ENCODE measurements around the gene ZNF507.
A peak's percentile ranks its signal among the peaks of the same experiment; 100 is the strongest.

ZNF507 gene

DNA sequence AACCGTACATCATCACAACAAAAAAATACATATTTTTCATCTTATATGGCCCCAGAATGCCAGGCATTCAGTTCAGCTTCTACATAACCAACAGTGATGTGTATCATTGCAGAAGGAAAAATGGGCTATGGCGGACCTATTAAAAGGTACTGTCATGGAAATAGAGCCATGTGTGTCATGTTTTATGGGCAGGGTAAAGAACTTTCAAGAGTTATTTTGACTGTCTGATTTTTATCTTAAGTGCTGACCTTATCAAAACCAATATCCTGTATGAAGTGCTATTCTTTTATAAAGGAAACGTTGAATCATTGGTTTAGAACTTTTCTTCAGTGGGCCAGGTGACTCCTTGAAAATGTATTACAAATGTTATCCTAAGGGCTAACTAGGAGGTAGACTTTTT lies 9.9 kb downstream of the ZNF507 start:
- no peaks in the 10 kb centered on the region for H3K4me1 ChIP-seq (ENCODE audit: insufficient read depth, low read length)
- DNase-seq (no peak), ATAC-seq (ENCODE audit: insufficient read depth, low read depth) (no peak)
- peaks cover 74% of the 10 kb centered on the region for H3K79me2 ChIP-seq (ENCODE audit: insufficient read depth, low read length)
- peaks cover 94% of the 10 kb centered on the region for H3K36me3 ChIP-seq (ENCODE audit: insufficient read depth, low read length)
- H4K20me1 ChIP-seq (ENCODE audit: insufficient read depth, low read length) = peaks cover 32% of the 10 kb centered on the region
- TF ChIP-seq, protein P1, sequence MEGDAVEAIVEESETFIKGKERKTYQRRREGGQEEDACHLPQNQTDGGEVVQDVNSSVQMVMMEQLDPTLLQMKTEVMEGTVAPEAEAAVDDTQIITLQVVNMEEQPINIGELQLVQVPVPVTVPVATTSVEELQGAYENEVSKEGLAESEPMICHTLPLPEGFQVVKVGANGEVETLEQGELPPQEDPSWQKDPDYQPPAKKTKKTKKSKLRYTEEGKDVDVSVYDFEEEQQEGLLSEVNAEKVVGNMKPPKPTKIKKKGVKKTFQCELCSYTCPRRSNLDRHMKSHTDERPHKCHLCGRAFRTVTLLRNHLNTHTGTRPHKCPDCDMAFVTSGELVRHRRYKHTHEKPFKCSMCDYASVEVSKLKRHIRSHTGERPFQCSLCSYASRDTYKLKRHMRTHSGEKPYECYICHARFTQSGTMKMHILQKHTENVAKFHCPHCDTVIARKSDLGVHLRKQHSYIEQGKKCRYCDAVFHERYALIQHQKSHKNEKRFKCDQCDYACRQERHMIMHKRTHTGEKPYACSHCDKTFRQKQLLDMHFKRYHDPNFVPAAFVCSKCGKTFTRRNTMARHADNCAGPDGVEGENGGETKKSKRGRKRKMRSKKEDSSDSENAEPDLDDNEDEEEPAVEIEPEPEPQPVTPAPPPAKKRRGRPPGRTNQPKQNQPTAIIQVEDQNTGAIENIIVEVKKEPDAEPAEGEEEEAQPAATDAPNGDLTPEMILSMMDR (IDR thresholded peaks at IDR 0.05; ENCODE audit: borderline replicate concordance, extremely low read depth, low read length, poor library complexity, severe bottlenecking) = no peak
- no peak for TF ChIP-seq EZH2 (IDR thresholded peaks at IDR 0.05; ENCODE audit: borderline replicate concordance, low read depth, low read length, severe bottlenecking)
- H3K9ac ChIP-seq (ENCODE audit: low read depth, low read length) = no peak overlapping the region
- no peak overlapping the region for H3K4me3 ChIP-seq (ENCODE audit: low read depth in 1 of 2, low read length in 2 of 2)
- no peaks in the 10 kb centered on the region for H3K27me3 ChIP-seq (ENCODE audit: insufficient read depth, low read length, poor library complexity)
- H3K4me2 ChIP-seq (ENCODE audit: insufficient read depth, low read length) = no peak overlapping the region
- H2AFZ ChIP-seq (ENCODE audit: low read depth, low read length) = no peak overlapping the region
- no peaks in the 10 kb centered on the region for H3K9me3 ChIP-seq (ENCODE audit: insufficient read depth, low read length, severe bottlenecking)
- H3K27ac ChIP-seq (ENCODE audit: low read length) = no peak overlapping the region

DNA sequence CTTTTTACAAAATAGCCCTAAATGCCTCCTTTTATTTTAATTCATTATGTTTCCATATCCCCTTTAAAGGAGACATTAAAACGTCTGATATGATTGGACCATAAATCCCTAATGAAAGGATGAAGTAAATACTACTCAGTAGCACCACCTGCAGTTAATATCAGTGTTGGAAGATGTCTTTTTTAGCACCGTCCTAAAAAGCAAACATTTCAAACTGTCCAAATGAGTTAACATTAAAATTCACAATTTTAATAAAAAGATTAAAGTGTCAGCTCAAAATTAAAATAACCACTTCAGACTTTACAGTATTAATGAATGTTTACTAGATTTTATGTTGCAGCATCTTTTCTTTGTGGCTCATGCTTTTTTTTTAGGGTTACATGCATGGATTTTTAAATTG lies 12.3 kb downstream of the ZNF507 start:
- Histone ChIP-seq H4K20me1 (ENCODE audit: insufficient read depth, low read length) (peaks cover 36% of the 10 kb centered on the region), H3K4me2 (ENCODE audit: insufficient read depth, low read length) (no peak overlapping the region), H3K27me3 (ENCODE audit: insufficient read depth, low read length, poor library complexity) (no peaks in the 10 kb centered on the region), H3K79me2 (ENCODE audit: insufficient read depth, low read length) (peaks cover 73% of the 10 kb centered on the region), H3K9ac (ENCODE audit: low read depth, low read length) (no peak overlapping the region), H2AFZ (ENCODE audit: low read depth, low read length) (no peak overlapping the region), H3K27ac (ENCODE audit: low read length) (no peak overlapping the region), H3K36me3 (ENCODE audit: insufficient read depth, low read length) (peaks cover 98% of the 10 kb centered on the region), H3K4me3 (ENCODE audit: low read depth in 1 of 2, low read length in 2 of 2) (no peak overlapping the region), H3K4me1 (ENCODE audit: insufficient read depth, low read length) (no peaks in the 10 kb centered on the region), H3K9me3 (ENCODE audit: insufficient read depth, low read length, severe bottlenecking) (no peaks in the 10 kb centered on the region)
- DNase-seq (no peak), ATAC-seq (ENCODE audit: insufficient read depth, low read depth) (no peak)
- TF ChIP-seq, protein P1 (IDR thresholded peaks at IDR 0.05; ENCODE audit: borderline replicate concordance, extremely low read depth, low read length, poor library complexity, severe bottlenecking) = peak; percentile 27
- no peak for TF ChIP-seq EZH2 (IDR thresholded peaks at IDR 0.05; ENCODE audit: borderline replicate concordance, low read depth, low read length, severe bottlenecking)

DNA sequence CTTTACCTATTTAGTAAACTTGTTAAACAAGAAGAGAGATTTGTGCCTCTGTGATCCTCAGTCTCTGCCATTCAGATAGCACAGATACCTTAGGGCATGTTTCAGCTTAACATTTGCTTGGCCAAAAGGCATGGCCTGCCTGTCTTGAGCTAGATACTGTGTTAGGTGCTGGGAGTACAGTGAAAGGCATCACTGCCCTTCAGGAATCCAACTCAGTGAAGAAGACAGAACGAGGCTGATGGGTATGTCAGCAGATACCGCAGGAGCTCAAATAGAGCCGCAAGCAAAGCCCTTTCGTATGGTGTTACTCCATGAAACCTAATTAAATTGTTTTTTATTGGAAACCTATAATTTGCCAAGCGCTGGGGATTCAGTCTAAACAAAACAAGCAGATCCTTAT lies 12.9 kb downstream of the ZNF507 start:
- Histone ChIP-seq H3K27ac (ENCODE audit: low read length) (no peak overlapping the region), H3K9me3 (ENCODE audit: insufficient read depth, low read length, severe bottlenecking) (no peaks in the 10 kb centered on the region), H3K79me2 (ENCODE audit: insufficient read depth, low read length) (peaks cover 73% of the 10 kb centered on the region), H3K36me3 (ENCODE audit: insufficient read depth, low read length) (peaks cover 98% of the 10 kb centered on the region), H2AFZ (ENCODE audit: low read depth, low read length) (no peak overlapping the region), H3K4me1 (ENCODE audit: insufficient read depth, low read length) (no peaks in the 10 kb centered on the region), H3K9ac (ENCODE audit: low read depth, low read length) (no peak overlapping the region), H3K4me3 (ENCODE audit: low read depth in 1 of 2, low read length in 2 of 2) (no peak overlapping the region), H4K20me1 (ENCODE audit: insufficient read depth, low read length) (peaks cover 37% of the 10 kb centered on the region), H3K27me3 (ENCODE audit: insufficient read depth, low read length, poor library complexity) (no peaks in the 10 kb centered on the region), H3K4me2 (ENCODE audit: insufficient read depth, low read length) (no peak overlapping the region)
- no peak for DNase-seq
- TF ChIP-seq, protein P1 (IDR thresholded peaks at IDR 0.05; ENCODE audit: borderline replicate concordance, extremely low read depth, low read length, poor library complexity, severe bottlenecking) = no peak
- no peak for TF ChIP-seq EZH2 (IDR thresholded peaks at IDR 0.05; ENCODE audit: borderline replicate concordance, low read depth, low read length, severe bottlenecking)
- no peak for ATAC-seq (ENCODE audit: insufficient read depth, low read depth)

DNA sequence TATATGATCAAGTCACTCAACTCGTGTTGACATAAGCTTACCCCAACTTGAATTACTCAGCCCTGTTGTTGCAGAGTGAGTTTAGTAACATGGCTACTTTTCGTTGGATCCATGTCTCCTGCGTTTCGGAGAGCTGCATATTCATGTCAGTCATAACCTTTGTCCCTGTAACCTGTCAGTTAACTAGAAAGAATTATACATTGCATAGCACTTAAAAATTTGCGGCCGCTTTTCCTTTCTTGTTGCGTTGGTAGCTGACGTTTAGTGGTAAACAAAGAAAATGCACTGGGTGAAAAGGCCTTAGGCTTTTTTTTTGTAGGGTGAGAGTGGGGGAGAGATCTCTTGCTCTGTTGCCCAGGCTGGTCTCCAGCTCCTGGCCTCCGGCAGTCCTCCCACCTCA lies 14.2 kb downstream of the ZNF507 start:
- Histone ChIP-seq H2AFZ (ENCODE audit: low read depth, low read length) (no peak overlapping the region), H3K9ac (ENCODE audit: low read depth, low read length) (no peak overlapping the region), H3K79me2 (ENCODE audit: insufficient read depth, low read length) (peaks cover 72% of the 10 kb centered on the region), H3K36me3 (ENCODE audit: insufficient read depth, low read length) (peaks cover 96% of the 10 kb centered on the region), H3K27me3 (ENCODE audit: insufficient read depth, low read length, poor library complexity) (no peaks in the 10 kb centered on the region), H3K27ac (ENCODE audit: low read length) (no peak overlapping the region), H3K4me1 (ENCODE audit: insufficient read depth, low read length) (no peaks in the 10 kb centered on the region), H3K4me2 (ENCODE audit: insufficient read depth, low read length) (no peak overlapping the region), H3K9me3 (ENCODE audit: insufficient read depth, low read length, severe bottlenecking) (no peaks in the 10 kb centered on the region), H3K4me3 (ENCODE audit: low read depth in 1 of 2, low read length in 2 of 2) (no peak overlapping the region), H4K20me1 (ENCODE audit: insufficient read depth, low read length) (peaks cover 34% of the 10 kb centered on the region)
- DNase-seq = no peak
- ATAC-seq (ENCODE audit: insufficient read depth, low read depth) = no peak
- TF ChIP-seq, protein P1 (IDR thresholded peaks at IDR 0.05; ENCODE audit: borderline replicate concordance, extremely low read depth, low read length, poor library complexity, severe bottlenecking) = no peak
- no peak for TF ChIP-seq EZH2 (IDR thresholded peaks at IDR 0.05; ENCODE audit: borderline replicate concordance, low read depth, low read length, severe bottlenecking)

Measured in DND-41 (cell line).